Caco-2 (cell line): ENCODE data around the gene KHNYN. TPM values are rescaled to one million over a fixed set of nuclear protein-coding genes. Genes with fewer than 3 reads are reported as not detected.
A peak's percentile ranks its signal among the peaks of the same experiment; 100 is the strongest.

Source experiments
- BruUV-seq: library from RNA; stranded (reverse); fragments of 400-500 nt; replicated peaks from 2 replicates; lab custom pipeline; 2021; lab: Mats Ljungman, UMichigan
- CTCF ChIA-PET: fragments of 300-600 bp; sonication (Branson Sonifier 250); formaldehyde crosslinking; loops from one replicate; lab custom pipeline; 2022; ENCODE audit warnings: antibody characterized with exemption; lab: Charles Lee
- POLR2A ChIA-PET: fragments of 300-600 bp; sonication (Branson Sonifier 250); formaldehyde crosslinking; loops from one replicate; lab custom pipeline; 2022; ENCODE audit warnings: antibody characterized with exemption; lab: Charles Lee
- DNase-seq, 2 experiments: peaks; one replicate each; pipeline versions ENCODE4 v3.0.0 to v3.0.0-alpha.2; 2020 to 2022
- H3K27me3 ChIP-seq: replicated peaks from 2 replicates; pipeline ENCODE4 v1.6.0; 2011; ENCODE audit warnings: low read length; ENCODE audit not compliant: control insufficient read depth, insufficient read depth
- H3K36me3 ChIP-seq: 2 replicates; pipeline ENCODE4 v1.5.1; 2011; ENCODE audit warnings: low read length; ENCODE audit not compliant: control insufficient read depth, insufficient read depth
- H3K4me1 ChIP-seq: fragments of 250-450 bp; sonication (Bioruptor Pico); 2 replicates; pipeline ENCODE4 v1.5.1; 2020; ENCODE audit warnings: mild to moderate bottlenecking
- H3K4me3 ChIP-seq: 2 replicates; pipeline ENCODE4 v1.5.1; 2011; ENCODE audit warnings: low read depth, mild to moderate bottlenecking, control low read depth, low read length
- H3K9me3 ChIP-seq: fragments of 250-450 bp; sonication (Bioruptor Pico); 2 replicates; pipeline ENCODE4 v1.5.1; 2020; ENCODE audit warnings: mild to moderate bottlenecking, moderate library complexity
- H3K27ac Mint-ChIP-seq: one replicate; pipeline ENCODE4 v1.8.0; 2022; ENCODE audit warnings: mixed read lengths; ENCODE audit not compliant: unreplicated experiment
- H3K27me3 Mint-ChIP-seq: one replicate; pipeline ENCODE4 v1.8.0; 2022; ENCODE audit warnings: mixed read lengths; ENCODE audit not compliant: insufficient read depth, unreplicated experiment
- H3K36me3 Mint-ChIP-seq: one replicate; pipeline ENCODE4 v1.8.0; 2022; ENCODE audit warnings: mild to moderate bottlenecking, mixed read lengths; ENCODE audit not compliant: insufficient read depth, unreplicated experiment
- H3K4me1 Mint-ChIP-seq: one replicate; pipeline ENCODE4 v1.8.0; 2022; ENCODE audit warnings: low read depth, mixed read lengths; ENCODE audit not compliant: unreplicated experiment
- H3K4me3 Mint-ChIP-seq: one replicate; pipeline ENCODE4 v1.8.0; 2022; ENCODE audit warnings: mild to moderate bottlenecking, moderate library complexity, mixed read lengths; ENCODE audit not compliant: unreplicated experiment
- H3K9me3 Mint-ChIP-seq: one replicate; pipeline ENCODE4 v1.8.0; 2022; ENCODE audit warnings: mixed read lengths; ENCODE audit not compliant: unreplicated experiment
- intact Hi-C: fragments of 100-400 bp; cut with micrococcal nuclease; formaldehyde crosslinking; loops from one replicate; pipeline ENCODE4 v1.10.0; 2022; ENCODE audit not compliant: unreplicated experiment
- total RNA-seq: library from RNA; stranded (reverse); gene quantifications from 2 replicates; pipeline ENCODE4 v1.2.3, GENCODE V29; 2022
- TF ChIP-seq, protein P1 (sequence below), 2 experiments: fragments of 200-600 bp in 1 of 2; IDR thresholded peaks; 1 replicate in 1 of 2; 2 replicates in 1 of 2; pipeline versions ENCODE4 v1.5.1 to v1.8.0; 2011 to 2022; ENCODE audit warnings: antibody characterized with exemption in 1 of 2, control low read depth in 1 of 2, inconsistent platforms in 1 of 2, low read depth in 1 of 2, low read length in 1 of 2, mild to moderate bottlenecking in 1 of 2, moderate library complexity in 1 of 2; ENCODE audit not compliant: insufficient read depth in 1 of 2, severe bottlenecking in 1 of 2, unreplicated experiment in 1 of 2

The KHNYN gene
- total RNA-seq, 1 experiment from 2014 or later: 50.5 TPM

DNA sequence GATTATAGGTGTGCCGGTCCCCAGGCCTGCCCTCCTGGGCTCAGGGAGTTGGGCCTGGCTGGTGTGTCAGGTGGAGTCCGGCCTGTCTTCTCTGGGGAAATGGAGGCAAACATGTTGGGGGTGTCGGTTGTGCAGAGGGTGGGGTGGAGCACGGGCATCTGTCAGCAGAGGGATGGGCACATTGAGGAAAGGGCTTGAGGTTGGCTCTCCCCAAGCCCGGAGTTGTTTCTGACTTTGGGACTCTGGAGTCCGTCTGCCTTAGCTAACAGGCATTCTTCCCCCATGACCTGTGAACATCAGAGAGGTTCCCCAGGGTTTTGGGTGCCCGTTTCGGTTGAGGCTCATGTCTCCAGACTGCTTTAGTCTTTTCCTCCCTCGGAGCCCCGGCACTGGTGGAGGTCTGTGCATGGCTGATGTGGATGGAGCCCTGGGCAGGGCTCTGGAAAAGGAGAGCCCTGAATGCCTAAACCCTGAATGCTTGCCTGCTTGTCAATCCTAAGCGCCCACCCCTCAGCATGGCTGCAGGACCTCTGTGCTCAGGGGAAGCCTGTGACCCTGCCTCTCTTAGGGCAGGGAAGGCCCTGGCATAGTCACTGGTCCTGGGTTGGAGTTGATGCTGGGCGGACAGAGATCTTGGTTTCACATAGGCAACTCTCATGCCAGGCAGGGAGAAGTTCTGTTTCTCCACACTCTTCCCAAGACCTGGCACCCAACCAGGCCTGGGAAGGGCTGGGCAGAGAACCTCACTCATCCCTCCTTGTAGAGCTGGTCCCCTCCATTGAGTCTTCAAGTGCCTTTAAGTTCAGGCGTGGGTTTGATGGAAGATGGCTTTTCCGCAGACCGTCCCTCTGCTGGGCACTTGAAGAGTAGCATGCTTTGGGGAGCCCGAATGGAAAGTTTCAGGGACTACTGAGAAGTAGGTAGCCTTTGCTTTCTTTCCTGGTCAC is 18.0 kb upstream of the KHNYN start:
- BruUV-seq: no TSS peak
- H3K27me3 Mint-ChIP-seq: no peaks in the 10 kb centered on the region
- H3K4me3 ChIP-seq: no peak overlapping the region
- H3K27me3 ChIP-seq: no peaks in the 10 kb centered on the region
- H3K4me3 Mint-ChIP-seq: no peak overlapping the region
- no peaks in the 10 kb centered on the region; the same call in 1 of the 2 replicates for H3K36me3 ChIP-seq
- no peaks in the 10 kb centered on the region for H3K9me3 ChIP-seq
- TF ChIP-seq, protein P1, sequence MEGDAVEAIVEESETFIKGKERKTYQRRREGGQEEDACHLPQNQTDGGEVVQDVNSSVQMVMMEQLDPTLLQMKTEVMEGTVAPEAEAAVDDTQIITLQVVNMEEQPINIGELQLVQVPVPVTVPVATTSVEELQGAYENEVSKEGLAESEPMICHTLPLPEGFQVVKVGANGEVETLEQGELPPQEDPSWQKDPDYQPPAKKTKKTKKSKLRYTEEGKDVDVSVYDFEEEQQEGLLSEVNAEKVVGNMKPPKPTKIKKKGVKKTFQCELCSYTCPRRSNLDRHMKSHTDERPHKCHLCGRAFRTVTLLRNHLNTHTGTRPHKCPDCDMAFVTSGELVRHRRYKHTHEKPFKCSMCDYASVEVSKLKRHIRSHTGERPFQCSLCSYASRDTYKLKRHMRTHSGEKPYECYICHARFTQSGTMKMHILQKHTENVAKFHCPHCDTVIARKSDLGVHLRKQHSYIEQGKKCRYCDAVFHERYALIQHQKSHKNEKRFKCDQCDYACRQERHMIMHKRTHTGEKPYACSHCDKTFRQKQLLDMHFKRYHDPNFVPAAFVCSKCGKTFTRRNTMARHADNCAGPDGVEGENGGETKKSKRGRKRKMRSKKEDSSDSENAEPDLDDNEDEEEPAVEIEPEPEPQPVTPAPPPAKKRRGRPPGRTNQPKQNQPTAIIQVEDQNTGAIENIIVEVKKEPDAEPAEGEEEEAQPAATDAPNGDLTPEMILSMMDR (IDR thresholded peaks at IDR 0.05; ENCODE audit: insufficient read depth in 1 of 2, low read depth in 1 of 2, low read length in 1 of 2, severe bottlenecking in 1 of 2, unreplicated experiment in 1 of 2): peak; percentile 71 to 75
- no peaks in the 10 kb centered on the region for H3K9me3 Mint-ChIP-seq
- no peak overlapping the region for H3K27ac Mint-ChIP-seq
- peak in 1 of 2 experiments; percentile 60 for DNase-seq
- H3K4me1 ChIP-seq: no peaks in the 10 kb centered on the region
- CTCF ChIA-PET: interaction anchor here (0.7 to 1.1 kb wide), 5 partner anchors 20 to 78 kb away, joined by 3 to 5 read pairs (median 3); no protein-coding TSS in a partner anchor
- POLR2A ChIA-PET: no interaction called here
- H3K36me3 Mint-ChIP-seq: no peaks in the 10 kb centered on the region
- intact Hi-C loops: loop anchor here (1.0 kb wide), 1 partner anchor 46 kb away; no protein-coding TSS in a partner anchor
- no peaks in the 10 kb centered on the region for H3K4me1 Mint-ChIP-seq

DNA sequence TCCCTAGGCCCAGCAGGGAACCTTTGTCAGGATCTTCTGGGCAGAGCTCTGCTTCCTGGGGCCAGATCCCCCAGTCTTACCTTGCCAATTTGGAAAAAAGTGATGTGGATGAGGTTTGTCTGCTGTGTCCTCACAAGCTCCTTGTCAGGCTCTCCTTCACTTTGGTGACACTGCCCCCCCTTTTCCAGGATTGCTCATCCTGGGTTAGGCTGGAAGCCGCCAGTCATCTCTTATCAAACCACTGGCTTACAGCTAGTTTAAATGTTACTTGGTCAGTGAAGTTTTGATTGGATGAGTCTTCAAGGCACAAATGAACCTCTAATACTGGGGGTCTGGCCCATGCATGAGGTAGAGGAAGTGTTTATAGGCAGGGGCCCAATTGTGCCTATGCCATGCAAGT is 15.7 kb upstream of the KHNYN start:
- no peaks in the 10 kb centered on the region for H3K36me3 Mint-ChIP-seq
- no peaks in the 10 kb centered on the region for H3K4me1 ChIP-seq
- no peaks in the 10 kb centered on the region for H3K9me3 Mint-ChIP-seq
- H3K4me3 ChIP-seq: no peak overlapping the region
- H3K27me3 Mint-ChIP-seq: no peaks in the 10 kb centered on the region
- no TSS peak for BruUV-seq
- H3K4me1 Mint-ChIP-seq: no peaks in the 10 kb centered on the region
- H3K36me3 ChIP-seq: no peaks in the 10 kb centered on the region; the same call in 1 of the 2 replicates
- TF ChIP-seq, protein P1 (IDR thresholded peaks at IDR 0.05; ENCODE audit: insufficient read depth in 1 of 2, low read depth in 1 of 2, low read length in 1 of 2, severe bottlenecking in 1 of 2, unreplicated experiment in 1 of 2): no peak
- no peak for DNase-seq
- no peaks in the 10 kb centered on the region for H3K9me3 ChIP-seq
- H3K27ac Mint-ChIP-seq: no peak overlapping the region
- ChIA-PET POLR2A (no interaction called here), CTCF (interaction anchor here (1.0 kb wide), 1 partner anchor 18 kb away, joined by 3 read pairs; no protein-coding TSS in a partner anchor)
- intact Hi-C loops: no loop called here
- no peak overlapping the region for H3K4me3 Mint-ChIP-seq
- no peaks in the 10 kb centered on the region for H3K27me3 ChIP-seq

DNA sequence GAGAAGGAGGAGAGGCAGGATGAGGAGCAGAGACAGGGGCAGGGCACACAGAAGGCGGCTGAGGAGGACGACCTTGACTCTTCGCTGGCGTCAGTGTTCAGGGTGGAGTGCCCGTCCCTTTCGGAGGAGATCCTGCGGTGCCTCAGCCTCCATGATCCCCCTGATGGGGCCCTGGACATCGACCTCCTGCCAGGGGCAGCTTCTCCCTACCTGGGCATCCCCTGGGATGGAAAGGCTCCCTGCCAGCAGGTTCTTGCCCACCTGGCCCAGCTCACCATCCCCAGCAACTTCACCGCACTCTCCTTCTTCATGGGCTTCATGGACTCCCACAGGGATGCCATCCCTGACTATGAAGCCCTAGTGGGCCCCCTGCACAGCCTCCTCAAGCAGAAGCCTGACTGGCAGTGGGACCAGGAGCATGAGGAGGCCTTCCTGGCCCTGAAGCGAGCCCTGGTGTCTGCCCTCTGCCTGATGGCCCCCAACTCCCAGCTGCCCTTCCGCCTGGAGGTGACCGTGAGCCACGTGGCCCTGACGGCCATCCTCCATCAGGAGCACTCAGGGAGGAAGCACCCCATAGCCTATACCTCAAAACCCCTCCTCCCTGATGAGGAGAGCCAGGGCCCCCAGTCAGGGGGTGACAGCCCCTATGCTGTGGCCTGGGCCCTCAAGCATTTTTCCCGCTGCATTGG is 14.9 kb upstream of the KHNYN start:
- intact Hi-C loops: no loop called here
- Histone ChIP-seq H3K9me3 (no peaks in the 10 kb centered on the region), H3K4me1 (no peaks in the 10 kb centered on the region), H3K36me3 (no peaks in the 10 kb centered on the region; the same call in 1 of the 2 replicates), H3K27me3 (no peaks in the 10 kb centered on the region), H3K4me3 (no peak overlapping the region)
- ChIA-PET POLR2A (no interaction called here), CTCF (no interaction called here)
- DNase-seq: no peak
- no peak overlapping the region for H3K4me3 Mint-ChIP-seq
- BruUV-seq: no TSS peak
- no peaks in the 10 kb centered on the region for H3K9me3 Mint-ChIP-seq
- no peaks in the 10 kb centered on the region for H3K27me3 Mint-ChIP-seq
- no peak overlapping the region for H3K27ac Mint-ChIP-seq
- no peaks in the 10 kb centered on the region for H3K4me1 Mint-ChIP-seq
- TF ChIP-seq, protein P1 (IDR thresholded peaks at IDR 0.05; ENCODE audit: insufficient read depth in 1 of 2, low read depth in 1 of 2, low read length in 1 of 2, severe bottlenecking in 1 of 2, unreplicated experiment in 1 of 2): no peak
- H3K36me3 Mint-ChIP-seq: no peaks in the 10 kb centered on the region
